ENCODE results near the gene NKPD1.

Gene NKPD1

DNA sequence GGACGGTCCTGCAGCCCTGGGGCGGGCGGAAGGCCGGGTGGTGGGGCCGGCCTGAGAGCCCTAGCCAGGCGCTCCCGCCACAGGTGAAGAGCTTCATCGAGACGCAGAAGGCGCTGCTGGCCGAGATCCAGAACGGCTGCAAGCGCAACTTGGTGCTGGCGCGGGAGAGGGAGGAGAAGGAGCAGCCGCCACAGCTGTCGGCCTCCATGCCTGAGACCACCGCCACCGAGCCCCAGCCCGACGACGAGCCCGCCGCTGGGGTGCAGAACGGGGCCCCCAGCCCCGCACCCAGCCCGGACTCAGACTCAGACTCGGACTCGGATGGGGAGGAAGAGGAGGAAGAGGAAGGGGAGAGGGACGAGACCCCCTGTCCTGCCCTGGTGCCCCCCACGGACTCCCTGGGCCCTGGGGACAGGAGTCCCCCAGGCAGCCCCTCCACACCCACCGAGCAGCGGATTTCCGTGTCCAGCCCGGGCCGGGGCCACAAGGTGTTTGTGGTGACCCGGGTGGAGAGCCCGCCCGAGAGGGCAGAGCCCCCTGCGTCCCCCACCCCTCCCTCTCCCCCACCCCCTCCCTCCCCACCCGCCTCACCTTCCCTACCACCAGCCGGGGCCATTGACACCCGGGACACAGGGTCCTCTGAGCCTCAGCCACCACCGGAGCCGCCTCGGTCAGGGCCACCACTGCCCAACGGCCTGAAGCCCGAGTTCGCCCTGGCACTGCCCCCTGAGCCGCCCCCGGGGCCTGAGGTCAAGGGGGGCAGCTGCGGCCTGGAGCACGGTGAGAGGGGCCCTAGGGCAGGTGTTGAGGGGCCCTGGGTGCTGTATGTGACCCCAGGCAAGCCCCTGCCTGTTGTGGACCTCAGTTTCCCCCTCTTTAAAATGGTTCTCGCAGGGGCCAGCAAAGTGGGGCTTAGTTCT lies 15.3 kb downstream of the NKPD1 start:
- 97 to 98% methylated on average over 36 of the region's 54 CpGs for WGBS, 2 experiments (ENCODE audit: insufficient coverage in 2 of 2)
- H3K4me3 ChIP-seq (ENCODE audit: extremely low read depth, insufficient read depth, low read length, poor library complexity, severe bottlenecking) = no peak overlapping the region
- no peaks in the 10 kb centered on the region for H3K4me1 ChIP-seq (ENCODE audit: control insufficient read depth, insufficient read depth, low read length, poor library complexity, severe bottlenecking)
- no peak overlapping the region for H3K27ac ChIP-seq (ENCODE audit: low read depth, low read length, severe bottlenecking)
- peaks cover 49% of the 10 kb centered on the region for H3K36me3 ChIP-seq (ENCODE audit: control insufficient read depth, insufficient read depth, low read length)
- H3K9me3 ChIP-seq (ENCODE audit: control insufficient read depth, low read length) = no peaks in the 10 kb centered on the region

DNA sequence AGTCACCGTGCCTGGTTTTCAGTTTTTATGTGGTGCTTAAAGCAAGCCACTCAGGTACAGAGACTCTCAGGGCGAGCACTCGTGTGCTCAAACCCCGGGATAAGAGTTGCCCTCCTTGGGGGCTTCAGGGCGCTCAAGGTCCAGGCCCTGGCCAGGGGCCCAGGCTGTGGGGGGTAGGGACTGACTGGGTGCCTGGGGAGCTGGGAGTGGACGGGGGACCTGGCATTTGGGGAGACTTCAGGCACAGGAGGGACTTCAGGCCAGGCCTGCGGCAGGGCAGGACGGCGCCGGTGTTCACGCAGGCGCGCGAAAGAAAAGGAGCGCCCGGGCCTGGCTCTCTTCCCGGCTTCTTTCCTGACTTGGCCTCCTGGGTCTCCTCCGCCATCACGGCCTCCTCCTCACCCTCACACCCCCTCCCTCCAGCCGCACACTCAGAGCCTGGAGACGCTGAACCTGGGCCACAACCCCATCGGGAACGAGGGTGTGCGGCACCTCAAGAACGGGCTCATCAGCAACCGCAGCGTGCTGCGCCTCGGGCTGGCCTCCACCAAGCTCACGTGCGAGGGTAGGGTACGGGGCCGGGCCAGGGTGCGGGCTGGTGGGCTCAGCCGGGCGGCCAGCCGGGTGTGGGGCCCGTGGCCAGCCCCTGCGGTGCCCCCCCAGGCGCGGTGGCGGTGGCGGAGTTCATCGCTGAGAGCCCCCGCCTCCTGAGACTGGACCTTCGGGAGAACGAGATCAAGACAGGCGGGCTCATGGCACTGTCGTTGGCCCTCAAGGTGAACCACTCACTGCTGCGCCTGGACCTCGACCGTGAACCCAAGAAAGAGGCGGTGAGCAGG lies 16.1 kb downstream of the NKPD1 start:
- no peaks in the 10 kb centered on the region for H3K4me1 ChIP-seq (ENCODE audit: control insufficient read depth, insufficient read depth, low read length, poor library complexity, severe bottlenecking)
- no peaks in the 10 kb centered on the region for H3K9me3 ChIP-seq (ENCODE audit: control insufficient read depth, low read length)
- no peak overlapping the region for H3K27ac ChIP-seq (ENCODE audit: low read depth, low read length, severe bottlenecking)
- no peak overlapping the region for H3K4me3 ChIP-seq (ENCODE audit: extremely low read depth, insufficient read depth, low read length, poor library complexity, severe bottlenecking)
- H3K36me3 ChIP-seq (ENCODE audit: control insufficient read depth, insufficient read depth, low read length) = peaks cover 52% of the 10 kb centered on the region
- 97 to 99% methylated on average over 45 to 49 of the region's 53 CpGs for WGBS, 2 experiments (ENCODE audit: insufficient coverage in 2 of 2)

- Histone ChIP-seq H3K36me3 (ENCODE audit: control insufficient read depth, insufficient read depth, low read length) (peaks cover 47% of the 10 kb centered on the region), H3K27ac (ENCODE audit: low read depth, low read length, severe bottlenecking) (no peak overlapping the region), H3K4me1 (ENCODE audit: control insufficient read depth, insufficient read depth, low read length, poor library complexity, severe bottlenecking) (no peaks in the 10 kb centered on the region), H3K9me3 (ENCODE audit: control insufficient read depth, low read length) (no peaks in the 10 kb centered on the region), H3K4me3 (ENCODE audit: extremely low read depth, insufficient read depth, low read length, poor library complexity, severe bottlenecking) (no peak overlapping the region)
- 88 to 96% methylated on average over 5 to 9 of the region's 9 CpGs for WGBS, 2 experiments (ENCODE audit: insufficient coverage in 2 of 2)
These were observed 18.1 kb downstream of the NKPD1 start for GRCh38 chr19:45142726-45143110.

DNA sequence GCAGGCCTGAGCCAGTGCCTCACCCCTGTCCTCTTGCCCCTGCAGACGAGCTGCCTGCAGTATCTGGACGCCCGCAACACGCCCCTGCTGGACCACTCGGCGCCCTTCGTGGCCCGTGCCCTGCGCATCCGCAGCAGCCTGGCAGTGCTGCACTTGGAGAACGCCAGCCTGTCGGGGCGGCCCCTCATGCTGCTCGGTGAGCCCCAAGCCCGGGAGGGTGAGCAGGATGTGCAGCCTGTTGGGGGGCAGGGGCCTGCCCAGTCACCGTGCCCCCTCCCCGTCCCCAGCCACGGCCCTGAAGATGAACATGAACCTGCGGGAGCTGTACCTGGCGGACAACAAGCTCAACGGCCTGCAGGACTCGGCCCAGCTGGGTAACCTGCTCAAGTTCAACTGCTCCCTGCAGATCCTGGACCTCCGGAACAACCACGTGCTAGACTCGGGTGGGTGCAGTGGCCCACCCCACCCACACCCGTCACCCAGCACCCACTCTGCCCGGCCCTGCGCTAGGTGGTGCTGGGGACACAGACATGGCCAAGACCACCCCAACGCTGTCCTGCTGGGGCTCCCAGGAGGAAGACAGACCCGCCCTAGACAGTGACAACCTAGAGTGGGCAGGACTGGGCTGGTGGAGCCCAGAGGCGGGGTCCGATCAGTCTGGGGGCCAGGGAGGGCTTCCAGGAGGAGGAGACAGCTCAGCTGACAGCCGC lies 18.6 kb downstream of the NKPD1 start:
- Histone ChIP-seq H3K27ac (ENCODE audit: low read depth, low read length, severe bottlenecking) (no peak overlapping the region), H3K4me1 (ENCODE audit: control insufficient read depth, insufficient read depth, low read length, poor library complexity, severe bottlenecking) (no peaks in the 10 kb centered on the region), H3K36me3 (ENCODE audit: control insufficient read depth, insufficient read depth, low read length) (peaks cover 45% of the 10 kb centered on the region), H3K9me3 (ENCODE audit: control insufficient read depth, low read length) (no peaks in the 10 kb centered on the region), H3K4me3 (ENCODE audit: extremely low read depth, insufficient read depth, low read length, poor library complexity, severe bottlenecking) (no peak overlapping the region)
- 97% methylated on average over 28 to 33 of the region's 33 CpGs for WGBS, 2 experiments (ENCODE audit: insufficient coverage in 2 of 2)

GRCh38 chr19:45141203-45141900 lies 19.4 kb downstream of the NKPD1 start:
- Histone ChIP-seq H3K36me3 (ENCODE audit: control insufficient read depth, insufficient read depth, low read length) (peaks cover 40% of the 10 kb centered on the region), H3K4me3 (ENCODE audit: extremely low read depth, insufficient read depth, low read length, poor library complexity, severe bottlenecking) (no peak overlapping the region)
- 92 to 98% methylated on average over 19 to 22 of the region's 28 CpGs for WGBS, 2 experiments (ENCODE audit: insufficient coverage in 2 of 2)

DNA sequence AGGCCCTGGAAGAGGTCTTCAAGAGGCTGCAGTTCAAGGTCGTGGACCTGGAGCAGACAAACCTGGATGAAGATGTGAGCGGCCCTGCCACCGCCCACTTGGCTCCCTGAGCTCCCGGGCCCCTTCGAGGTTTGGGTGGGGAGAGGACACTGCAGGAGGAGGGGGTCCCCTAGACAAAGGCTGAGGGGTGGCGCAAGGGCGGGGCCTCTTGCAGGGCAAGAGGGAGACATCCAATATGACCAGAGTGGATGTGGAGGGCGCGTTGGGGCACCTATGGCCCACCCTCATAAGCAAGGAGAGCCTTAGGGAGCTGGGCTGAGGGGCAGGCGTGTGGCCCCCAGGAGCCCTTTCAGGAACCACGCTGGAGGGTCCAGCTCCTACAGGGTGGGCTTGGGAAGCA lies 20.2 kb downstream of the NKPD1 start:
- no peak overlapping the region for H3K4me3 ChIP-seq (ENCODE audit: extremely low read depth, insufficient read depth, low read length, poor library complexity, severe bottlenecking)
- 97 to 98% methylated on average over 5 to 10 of the region's 11 CpGs for WGBS, 2 experiments (ENCODE audit: insufficient coverage in 2 of 2)
- H3K9me3 ChIP-seq (ENCODE audit: control insufficient read depth, low read length) = no peaks in the 10 kb centered on the region
- H3K36me3 ChIP-seq (ENCODE audit: control insufficient read depth, insufficient read depth, low read length) = peaks cover 37% of the 10 kb centered on the region
- H3K4me1 ChIP-seq (ENCODE audit: control insufficient read depth, insufficient read depth, low read length, poor library complexity, severe bottlenecking) = peaks cover 7% of the 10 kb centered on the region
- H3K27ac ChIP-seq (ENCODE audit: low read depth, low read length, severe bottlenecking) = no peak overlapping the region

More at GRCh38 chr19:45141203-45141900, 19.4 kb downstream of the NKPD1 start:
- Histone ChIP-seq H3K27ac (ENCODE audit: low read depth, low read length, severe bottlenecking) (no peak overlapping the region), H3K4me1 (ENCODE audit: control insufficient read depth, insufficient read depth, low read length, poor library complexity, severe bottlenecking) (peaks cover 3% of the 10 kb centered on the region), H3K9me3 (ENCODE audit: control insufficient read depth, low read length) (no peaks in the 10 kb centered on the region)

DNA sequence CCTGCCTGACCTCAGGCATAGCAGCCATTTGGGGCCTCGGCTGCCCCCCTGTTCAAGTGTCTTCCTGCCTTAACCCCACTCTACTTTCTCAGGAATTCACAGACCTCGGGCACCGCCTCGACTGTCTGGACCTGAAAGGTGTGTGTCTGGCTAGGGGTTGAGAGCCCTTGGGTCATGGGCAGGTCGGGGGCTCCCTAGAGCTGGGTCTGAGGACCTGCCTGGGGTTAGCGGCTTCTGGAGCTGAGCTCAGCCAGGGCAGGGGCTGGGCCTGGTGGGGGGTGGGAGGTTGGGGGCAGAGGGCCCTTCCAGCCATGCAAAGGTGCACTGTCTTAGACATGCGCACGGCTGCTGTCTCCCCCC lies 20.7 kb downstream of the NKPD1 start:
- 96 to 100% methylated on average over 3 to 4 of the region's 8 CpGs for WGBS, 2 experiments (ENCODE audit: insufficient coverage in 2 of 2)
- H3K27ac ChIP-seq (ENCODE audit: low read depth, low read length, severe bottlenecking) = no peak overlapping the region
- no peaks in the 10 kb centered on the region for H3K9me3 ChIP-seq (ENCODE audit: control insufficient read depth, low read length)
- peaks cover 7% of the 10 kb centered on the region for H3K4me1 ChIP-seq (ENCODE audit: control insufficient read depth, insufficient read depth, low read length, poor library complexity, severe bottlenecking)
- H3K4me3 ChIP-seq (ENCODE audit: extremely low read depth, insufficient read depth, low read length, poor library complexity, severe bottlenecking) = no peak overlapping the region
- H3K36me3 ChIP-seq (ENCODE audit: control insufficient read depth, insufficient read depth, low read length) = peaks cover 37% of the 10 kb centered on the region

DNA sequence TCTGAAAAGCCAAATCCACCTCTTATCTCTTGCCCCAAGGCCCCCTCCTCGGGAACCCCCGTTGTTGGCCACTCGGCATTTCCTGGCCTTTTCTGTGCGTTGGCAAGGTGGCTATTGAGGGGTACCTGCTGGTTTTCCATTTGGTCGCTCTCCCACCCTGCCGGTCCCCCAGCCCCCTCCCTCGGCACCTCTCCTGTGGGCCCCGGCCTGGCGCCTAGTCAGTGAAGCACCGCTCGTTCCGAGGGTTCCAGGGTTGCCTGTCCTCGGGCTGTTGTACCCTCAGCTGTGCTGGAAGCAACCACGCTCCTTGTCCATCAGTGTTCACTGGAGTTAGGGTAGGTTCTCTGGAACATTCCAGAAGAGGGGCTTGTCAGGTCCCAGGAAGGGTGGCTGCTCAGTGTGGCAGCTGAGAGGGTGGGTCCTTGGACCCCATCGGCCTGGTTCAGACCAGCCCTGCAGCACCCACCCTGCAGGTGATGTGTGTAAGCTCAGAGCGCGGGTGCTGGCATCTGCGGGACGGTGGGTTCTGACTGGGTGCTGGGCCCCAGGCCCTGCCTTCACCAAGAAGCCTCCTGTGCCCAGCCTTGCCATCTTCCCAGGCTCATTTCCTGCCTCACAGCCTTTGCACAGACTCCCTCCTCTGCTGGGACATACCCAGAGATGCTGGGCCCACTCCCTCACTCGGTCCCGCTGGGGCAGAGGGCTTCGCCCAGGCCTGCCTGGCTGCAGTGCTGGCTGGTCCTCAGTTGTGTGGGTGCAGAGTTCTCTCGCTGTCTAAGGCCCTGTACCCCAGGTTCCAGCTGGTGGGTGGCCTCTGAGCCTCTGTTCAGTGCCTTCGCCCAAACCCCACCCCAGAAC lies 21.3 kb downstream of the NKPD1 start:
- no peaks in the 10 kb centered on the region for H3K9me3 ChIP-seq (ENCODE audit: control insufficient read depth, low read length)
- H3K27ac ChIP-seq (ENCODE audit: low read depth, low read length, severe bottlenecking) = no peak overlapping the region
- no peak overlapping the region for H3K4me3 ChIP-seq (ENCODE audit: extremely low read depth, insufficient read depth, low read length, poor library complexity, severe bottlenecking)
- WGBS, 2 experiments (ENCODE audit: insufficient coverage in 2 of 2) = 98% methylated on average over 13 to 24 of the region's 24 CpGs
- peaks cover 35% of the 10 kb centered on the region for H3K36me3 ChIP-seq (ENCODE audit: control insufficient read depth, insufficient read depth, low read length)
- H3K4me1 ChIP-seq (ENCODE audit: control insufficient read depth, insufficient read depth, low read length, poor library complexity, severe bottlenecking) = peaks cover 7% of the 10 kb centered on the region

DNA sequence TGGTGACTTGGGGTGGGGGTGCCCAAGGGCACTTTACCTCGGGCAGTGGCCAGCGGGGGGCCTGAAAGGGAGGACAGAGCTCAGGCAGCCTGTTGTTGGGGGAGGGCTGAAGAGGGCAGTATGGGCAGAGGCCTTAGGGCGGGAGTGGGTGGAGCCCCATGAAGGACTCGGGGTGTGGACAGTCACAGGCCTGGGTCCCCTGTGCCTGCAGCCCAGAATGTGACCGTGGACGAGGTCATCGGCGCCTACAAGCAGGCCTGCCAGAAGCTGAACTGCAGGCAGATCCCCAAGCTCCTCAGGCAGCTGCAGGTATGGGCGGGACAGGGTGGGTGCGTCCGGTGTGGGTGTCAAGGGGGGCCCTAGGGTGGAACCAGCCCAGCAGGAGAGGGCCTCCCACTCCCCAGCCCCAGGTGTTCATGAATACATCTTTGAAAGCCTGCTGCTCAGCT lies 22.5 kb downstream of the NKPD1 start:
- 92 to 97% methylated on average over 9 to 11 of the region's 11 CpGs for WGBS, 2 experiments (ENCODE audit: insufficient coverage in 2 of 2)
- H3K36me3 ChIP-seq (ENCODE audit: control insufficient read depth, insufficient read depth, low read length) = peaks cover 27% of the 10 kb centered on the region
- peaks cover 7% of the 10 kb centered on the region for H3K4me1 ChIP-seq (ENCODE audit: control insufficient read depth, insufficient read depth, low read length, poor library complexity, severe bottlenecking)
- no peaks in the 10 kb centered on the region for H3K9me3 ChIP-seq (ENCODE audit: control insufficient read depth, low read length)
- H3K27ac ChIP-seq (ENCODE audit: low read depth, low read length, severe bottlenecking) = no peak overlapping the region
- H3K4me3 ChIP-seq (ENCODE audit: extremely low read depth, insufficient read depth, low read length, poor library complexity, severe bottlenecking) = no peak overlapping the region

Data from mesodermal cell (in vitro differentiated cells).